HCT116 (cell line): ENCODE data around the gene OSBP2. TPM values are rescaled to one million over a fixed set of nuclear protein-coding genes. Genes with fewer than 3 reads are reported as not detected.

ENCODE experiments used
- ATAC-seq: fragments of 200-7000 bp; cut with Tn5 transposase; 2 replicates; pipeline ENCODE4 v1.9.1; 2020; ENCODE audit warnings: mild to moderate bottlenecking, moderate library complexity
- BruUV-seq: library from RNA; stranded (reverse); fragments of 400-500 nt; replicated peaks from 2 replicates; lab custom pipeline; 2021; lab: Mats Ljungman, UMichigan
- CTCF ChIA-PET: fragments of 300-600 bp; sonication (Branson Sonifier 250); formaldehyde crosslinking; loops from one replicate; lab custom pipeline; 2021; ENCODE audit warnings: antibody characterized with exemption; lab: Charles Lee
- POLR2A ChIA-PET: fragments of 300-600, 350-600 bp; sonication (Branson Sonifier 250); formaldehyde crosslinking; loops from one replicate; lab custom pipeline; 2021; ENCODE audit warnings: antibody characterized with exemption; lab: Charles Lee
- RAD21 ChIA-PET, 2 experiments: fragments of 300-600 bp; sonication (Branson Sonifier 250); formaldehyde crosslinking; loops; one replicate each; lab custom pipeline; 2023; ENCODE audit warnings: low total read pairs in 2 of 2; ENCODE audit not compliant: uncharacterized antibody in 2 of 2, unreplicated experiment in 2 of 2, low non-redundant PET in 1 of 2; lab: Charles Lee
- DNase-seq: peaks from one replicate; pipeline ENCODE4 v3.0.0-alpha.2; 2010; ENCODE audit warnings: low read depth, low spot score
- H2AFZ ChIP-seq: fragments of 200-600 bp; shearing (Covaris generic), sonication (generic); 2 replicates; pipeline ENCODE4 v1.6.1; 2017; ENCODE audit warnings: low read depth, mixed run types, mixed read lengths, antibody characterized with exemption, low read length; ENCODE audit not compliant: poor library complexity, severe bottlenecking
- H3K27ac ChIP-seq: 2 replicates; pipeline ENCODE4 v1.5.1; 2012; ENCODE audit warnings: low read depth, low read length
- H3K27me3 ChIP-seq: fragments of 200-600 bp; sonication (generic); 2 replicates; pipeline ENCODE4 v1.6.1; 2016; ENCODE audit warnings: mixed run types, low read length, mixed read lengths; ENCODE audit not compliant: insufficient read depth
- H3K36me3 ChIP-seq, 2 experiments: fragments of 200-500 bp in 1 of 2; fragments of 200-600 bp in 1 of 2; sonication (Bioruptor generic) in 1 of 2; sonication (generic) in 1 of 2; 2 replicates each; pipeline versions ENCODE4 v1.5.1 to v1.6.1; 2014 to 2016; ENCODE audit warnings: low read length in 2 of 2, inconsistent platforms in 1 of 2, mixed read lengths in 1 of 2, mixed run types in 1 of 2; ENCODE audit not compliant: insufficient read depth in 2 of 2, control insufficient read depth in 1 of 2
- H3K4me1 ChIP-seq, 2 experiments: fragments of 200-600 bp in 1 of 2; sonication (generic) in 1 of 2; 2 replicates each; pipeline versions ENCODE4 v1.5.1 to v1.6.1; 2012 to 2017; ENCODE audit warnings: low read length in 2 of 2, inconsistent platforms in 1 of 2, mild to moderate bottlenecking in 1 of 2, mixed read lengths in 1 of 2, mixed run types in 1 of 2, moderate library complexity in 1 of 2; ENCODE audit not compliant: insufficient read depth in 2 of 2, control insufficient read depth in 1 of 2
- H3K4me2 ChIP-seq: fragments of 200-600 bp; sonication (generic); 2 replicates; pipeline ENCODE4 v1.6.1; 2017; ENCODE audit warnings: mixed run types, low read length, mixed read lengths
- H3K4me3 ChIP-seq, 2 experiments: fragments of 200-600 bp in 1 of 2; sonication (generic) in 1 of 2; replicated peaks in 1 of 2; 2 replicates each; pipeline ENCODE4 v1.5.1; 2011 to 2016; ENCODE audit warnings: low read length in 2 of 2, control low read depth in 1 of 2, low read depth in 1 of 2, mild to moderate bottlenecking in 1 of 2, mixed read lengths in 1 of 2, mixed run types in 1 of 2
- H3K79me2 ChIP-seq: fragments of 200-600 bp; sonication (generic); 2 replicates; pipeline ENCODE4 v1.6.1; 2017; ENCODE audit warnings: mild to moderate bottlenecking, mixed run types, low read length, moderate library complexity, mixed read lengths; ENCODE audit not compliant: insufficient read depth
- H3K9ac ChIP-seq: fragments of 200-600 bp; sonication (generic); 2 replicates; pipeline ENCODE4 v1.6.1; 2016; ENCODE audit warnings: low read length, mixed read lengths
- H3K9me2 ChIP-seq: fragments of 200-600 bp; sonication (generic), shearing (Covaris generic); 2 replicates; pipeline ENCODE4 v1.6.1; 2017; ENCODE audit warnings: mixed run types, mild to moderate bottlenecking, moderate library complexity; ENCODE audit not compliant: insufficient read depth
- H3K9me3 ChIP-seq, 2 experiments: fragments of 200-500 bp in 1 of 2; fragments of 200-600 bp in 1 of 2; sonication (Bioruptor generic) in 1 of 2; sonication (generic) in 1 of 2; 2 replicates each; pipeline ENCODE4 v1.6.1; 2014 to 2017; ENCODE audit warnings: low read length in 2 of 2, mixed read lengths in 2 of 2, inconsistent platforms in 1 of 2, low read depth in 1 of 2, mild to moderate bottlenecking in 1 of 2, mixed run types in 1 of 2, moderate library complexity in 1 of 2; ENCODE audit not compliant: control insufficient read depth in 1 of 2, insufficient read depth in 1 of 2
- H4K20me1 ChIP-seq: fragments of 200-600 bp; sonication (generic), shearing (Covaris generic); 2 replicates; pipeline ENCODE4 v1.6.1; 2017; ENCODE audit warnings: mixed run types, mild to moderate bottlenecking, moderate library complexity; ENCODE audit not compliant: insufficient read depth
- CBX3 ChIP-seq: IDR thresholded peaks from 2 replicates; pipeline ENCODE4 v1.6.1; 2012; ENCODE audit warnings: low read depth
- CEBPB ChIP-seq: IDR thresholded peaks from 2 replicates; pipeline ENCODE4 v1.6.1; 2012; ENCODE audit warnings: low read depth
- EGR1 ChIP-seq: IDR thresholded peaks from 2 replicates; pipeline ENCODE4 v1.6.1; 2012; ENCODE audit warnings: low read depth
- ELF1 ChIP-seq: IDR thresholded peaks from 2 replicates; pipeline ENCODE4 v1.6.1; 2012; ENCODE audit warnings: low read depth, borderline replicate concordance
- EZH2 ChIP-seq: fragments of 200-600 bp; sonication (generic); IDR thresholded peaks from 2 replicates; pipeline ENCODE4 v1.6.1; 2017; ENCODE audit warnings: antibody characterized with exemption, mixed run types
- EZH2phosphoT487 ChIP-seq: fragments of 200-600 bp; IDR thresholded peaks from 2 replicates; pipeline ENCODE4 v1.6.1; 2018; ENCODE audit warnings: antibody characterized with exemption, borderline replicate concordance
- FOSL1 ChIP-seq: IDR thresholded peaks from 2 replicates; pipeline ENCODE4 v1.6.1; 2012; ENCODE audit warnings: low read depth
- JUND ChIP-seq: IDR thresholded peaks from 2 replicates; pipeline ENCODE4 v1.6.1; 2012
- POLR2A ChIP-seq: IDR thresholded peaks from 2 replicates; pipeline ENCODE4 v1.7.0; 2011; ENCODE audit warnings: borderline replicate concordance; ENCODE audit not compliant: insufficient read depth, insufficient read length; ENCODE audit errors: extremely low read depth
- POLR2AphosphoS5 ChIP-seq: IDR thresholded peaks from 2 replicates; pipeline ENCODE4 v1.6.1; 2011; ENCODE audit warnings: mild to moderate bottlenecking, low read depth, low read length, moderate library complexity
- RAD21 ChIP-seq: IDR thresholded peaks from 2 replicates; pipeline ENCODE4 v1.6.1; 2012; ENCODE audit warnings: low read depth, mild to moderate bottlenecking
- SIN3A ChIP-seq: IDR thresholded peaks from 2 replicates; pipeline ENCODE4 v1.6.1; 2012; ENCODE audit warnings: low read depth
- SP1 ChIP-seq: IDR thresholded peaks from 2 replicates; pipeline ENCODE4 v1.6.1; 2012; ENCODE audit warnings: low read depth
- SRF ChIP-seq: IDR thresholded peaks from 2 replicates; pipeline ENCODE4 v1.6.1; 2012; ENCODE audit warnings: low read depth
- YY1 ChIP-seq: IDR thresholded peaks from 2 replicates; pipeline ENCODE4 v1.6.1; 2011; ENCODE audit warnings: low read length, low read depth, moderate library complexity, mild to moderate bottlenecking; ENCODE audit not compliant: insufficient replicate concordance; ENCODE audit errors: extremely low read depth
- ZFX ChIP-seq: fragments of 450-650 bp; IDR thresholded peaks from 2 replicates; pipeline ENCODE4 v1.6.1; 2017
- ZNF274 ChIP-seq: fragments of 200-500 bp; sonication (Bioruptor generic); IDR thresholded peaks from 2 replicates; pipeline ENCODE4 v1.6.1; 2014; ENCODE audit warnings: mild to moderate bottlenecking, low read depth, low read length, inconsistent platforms
- intact Hi-C: fragments of 100-400 bp; cut with micrococcal nuclease; formaldehyde crosslinking; loops from 2 replicates; pipeline ENCODE4 v1.10.0; 2022
- total RNA-seq: library from RNA; stranded (reverse); gene quantifications from one replicate; pipeline ENCODE4 v1.2.1, GENCODE V29; 2021; ENCODE audit not compliant: unreplicated experiment
- TF ChIP-seq, protein P1 (sequence below), 3 experiments: fragments of 200-600 bp in 1 of 3; sonication (generic) in 1 of 3; IDR thresholded peaks in 2 of 3; conservative IDR thresholded peaks in 1 of 3; 2 replicates each; pipeline ENCODE4 v1.5.1; 2012 to 2017; ENCODE audit warnings: low read depth in 2 of 3, low read length in 2 of 3, antibody characterized with exemption in 1 of 3, borderline replicate concordance in 1 of 3, control low read depth in 1 of 3, mild to moderate bottlenecking in 1 of 3, mixed read lengths in 1 of 3, mixed run types in 1 of 3, moderate library complexity in 1 of 3; ENCODE audit not compliant: insufficient read depth in 1 of 3
- TF ChIP-seq, protein P2 (sequence below): IDR thresholded peaks from 2 replicates; pipeline ENCODE4 v1.6.1; 2012
- TF ChIP-seq, protein P3 (sequence below): IDR thresholded peaks from 2 replicates; pipeline ENCODE4 v1.6.1; 2012
- TF ChIP-seq, protein P4 (sequence below): IDR thresholded peaks from 2 replicates; pipeline ENCODE4 v1.6.1; 2011; ENCODE audit warnings: mild to moderate bottlenecking, low read length, moderate library complexity; ENCODE audit not compliant: insufficient replicate concordance; ENCODE audit errors: extremely low read depth
- TF ChIP-seq, protein P5 (sequence below): IDR thresholded peaks from 2 replicates; pipeline ENCODE4 v1.6.1; 2012; ENCODE audit warnings: low read depth

The OSBP2 gene
- total RNA-seq, 1 experiment from 2014 or later = 12.9 TPM

DNA sequence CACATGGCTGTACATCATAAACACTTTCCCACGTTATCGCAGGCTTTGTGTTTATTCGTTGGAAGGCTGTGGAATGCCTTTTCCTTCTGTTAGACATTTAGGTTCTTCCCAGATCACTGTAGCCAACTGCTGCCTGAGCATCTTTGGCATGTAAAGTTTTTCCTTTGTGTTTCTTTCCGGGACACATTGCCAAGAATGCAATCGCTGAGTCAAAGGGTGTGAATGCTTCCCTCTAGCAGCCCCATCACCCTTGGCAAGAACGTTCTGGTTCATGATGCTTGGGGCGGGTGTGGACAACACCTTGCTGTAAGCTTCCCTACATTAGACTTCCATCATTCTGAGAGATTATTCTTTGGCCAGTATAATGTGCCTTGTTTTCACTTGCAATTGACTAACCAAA lies 136.2 kb downstream of the OSBP2 start:
- Histone ChIP-seq H3K27ac (peak overlapping the region; percentile 57; the same call in 1 of the 2 replicates), H3K36me3 (no peaks in the 10 kb centered on the region), H3K9me2 (no peaks in the 10 kb centered on the region), H3K79me2 (0 out of 2 replicates have a peak, but pooled peaks cover 3% of the 10 kb centered on the region), H3K27me3 (no peaks in the 10 kb centered on the region), H3K9ac (peak overlapping the region; percentile 42), H4K20me1 (no peaks in the 10 kb centered on the region), H3K4me1 (peaks cover 38 to 76% of the 10 kb centered on the region in 2 experiments), H3K9me3 (no peaks in the 10 kb centered on the region), H3K4me3 (peak overlapping the region in 1 of 2 experiments; percentile 43; a peak in 2 of 4 replicates), H2AFZ (no peak overlapping the region), H3K4me2 (peak overlapping the region; percentile 74)
- CTCF ChIA-PET = no interaction called here
- RAD21 ChIA-PET = no interaction called here
- peak; percentile 51 for ATAC-seq
- intact Hi-C loops = no loop called here
- peak; percentile 81 for DNase-seq
- no TSS peak for BruUV-seq
- POLR2A ChIA-PET = no interaction called here
- no peak for TF ChIP-seq EGR1
- peak; percentile 56; the same call in 1 of the 2 replicates for TF ChIP-seq JUND
- TF ChIP-seq POLR2AphosphoS5 = peak; percentile 36; the same call in 1 of the 2 replicates
- no peak for TF ChIP-seq ELF1
- no peak for TF ChIP-seq SRF
- TF ChIP-seq, protein P1, sequence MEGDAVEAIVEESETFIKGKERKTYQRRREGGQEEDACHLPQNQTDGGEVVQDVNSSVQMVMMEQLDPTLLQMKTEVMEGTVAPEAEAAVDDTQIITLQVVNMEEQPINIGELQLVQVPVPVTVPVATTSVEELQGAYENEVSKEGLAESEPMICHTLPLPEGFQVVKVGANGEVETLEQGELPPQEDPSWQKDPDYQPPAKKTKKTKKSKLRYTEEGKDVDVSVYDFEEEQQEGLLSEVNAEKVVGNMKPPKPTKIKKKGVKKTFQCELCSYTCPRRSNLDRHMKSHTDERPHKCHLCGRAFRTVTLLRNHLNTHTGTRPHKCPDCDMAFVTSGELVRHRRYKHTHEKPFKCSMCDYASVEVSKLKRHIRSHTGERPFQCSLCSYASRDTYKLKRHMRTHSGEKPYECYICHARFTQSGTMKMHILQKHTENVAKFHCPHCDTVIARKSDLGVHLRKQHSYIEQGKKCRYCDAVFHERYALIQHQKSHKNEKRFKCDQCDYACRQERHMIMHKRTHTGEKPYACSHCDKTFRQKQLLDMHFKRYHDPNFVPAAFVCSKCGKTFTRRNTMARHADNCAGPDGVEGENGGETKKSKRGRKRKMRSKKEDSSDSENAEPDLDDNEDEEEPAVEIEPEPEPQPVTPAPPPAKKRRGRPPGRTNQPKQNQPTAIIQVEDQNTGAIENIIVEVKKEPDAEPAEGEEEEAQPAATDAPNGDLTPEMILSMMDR (IDR thresholded peaks at IDR 0.05 in 2 of 3, conservative IDR thresholded peaks at IDR 0.05 in 1 of 3; ENCODE audit: borderline replicate concordance in 1 of 3, insufficient read depth in 1 of 3, low read depth in 2 of 3, low read length in 2 of 3) = no peak
- no peak for TF ChIP-seq EZH2phosphoT487
- peak; percentile 37; the same call in 1 of the 2 replicates for TF ChIP-seq SIN3A
- TF ChIP-seq SP1 = peak; percentile 77
- no peak for TF ChIP-seq RAD21
- TF ChIP-seq FOSL1 = peak; percentile 65; the same call in 1 of the 2 replicates
- TF ChIP-seq, protein P2, sequence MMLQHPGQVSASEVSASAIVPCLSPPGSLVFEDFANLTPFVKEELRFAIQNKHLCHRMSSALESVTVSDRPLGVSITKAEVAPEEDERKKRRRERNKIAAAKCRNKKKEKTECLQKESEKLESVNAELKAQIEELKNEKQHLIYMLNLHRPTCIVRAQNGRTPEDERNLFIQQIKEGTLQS = no peak
- no peak for TF ChIP-seq ZNF274
- peak; percentile 54 for TF ChIP-seq YY1
- TF ChIP-seq, protein P3, sequence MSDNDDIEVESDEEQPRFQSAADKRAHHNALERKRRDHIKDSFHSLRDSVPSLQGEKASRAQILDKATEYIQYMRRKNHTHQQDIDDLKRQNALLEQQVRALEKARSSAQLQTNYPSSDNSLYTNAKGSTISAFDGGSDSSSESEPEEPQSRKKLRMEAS = peak; percentile 75
- TF ChIP-seq POLR2A = no peak
- TF ChIP-seq, protein P4, sequence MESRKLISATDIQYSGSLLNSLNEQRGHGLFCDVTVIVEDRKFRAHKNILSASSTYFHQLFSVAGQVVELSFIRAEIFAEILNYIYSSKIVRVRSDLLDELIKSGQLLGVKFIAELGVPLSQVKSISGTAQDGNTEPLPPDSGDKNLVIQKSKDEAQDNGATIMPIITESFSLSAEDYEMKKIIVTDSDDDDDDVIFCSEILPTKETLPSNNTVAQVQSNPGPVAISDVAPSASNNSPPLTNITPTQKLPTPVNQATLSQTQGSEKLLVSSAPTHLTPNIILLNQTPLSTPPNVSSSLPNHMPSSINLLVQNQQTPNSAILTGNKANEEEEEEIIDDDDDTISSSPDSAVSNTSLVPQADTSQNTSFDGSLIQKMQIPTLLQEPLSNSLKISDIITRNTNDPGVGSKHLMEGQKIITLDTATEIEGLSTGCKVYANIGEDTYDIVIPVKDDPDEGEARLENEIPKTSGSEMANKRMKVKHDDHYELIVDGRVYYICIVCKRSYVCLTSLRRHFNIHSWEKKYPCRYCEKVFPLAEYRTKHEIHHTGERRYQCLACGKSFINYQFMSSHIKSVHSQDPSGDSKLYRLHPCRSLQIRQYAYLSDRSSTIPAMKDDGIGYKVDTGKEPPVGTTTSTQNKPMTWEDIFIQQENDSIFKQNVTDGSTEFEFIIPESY = no peak
- TF ChIP-seq, protein P5, sequence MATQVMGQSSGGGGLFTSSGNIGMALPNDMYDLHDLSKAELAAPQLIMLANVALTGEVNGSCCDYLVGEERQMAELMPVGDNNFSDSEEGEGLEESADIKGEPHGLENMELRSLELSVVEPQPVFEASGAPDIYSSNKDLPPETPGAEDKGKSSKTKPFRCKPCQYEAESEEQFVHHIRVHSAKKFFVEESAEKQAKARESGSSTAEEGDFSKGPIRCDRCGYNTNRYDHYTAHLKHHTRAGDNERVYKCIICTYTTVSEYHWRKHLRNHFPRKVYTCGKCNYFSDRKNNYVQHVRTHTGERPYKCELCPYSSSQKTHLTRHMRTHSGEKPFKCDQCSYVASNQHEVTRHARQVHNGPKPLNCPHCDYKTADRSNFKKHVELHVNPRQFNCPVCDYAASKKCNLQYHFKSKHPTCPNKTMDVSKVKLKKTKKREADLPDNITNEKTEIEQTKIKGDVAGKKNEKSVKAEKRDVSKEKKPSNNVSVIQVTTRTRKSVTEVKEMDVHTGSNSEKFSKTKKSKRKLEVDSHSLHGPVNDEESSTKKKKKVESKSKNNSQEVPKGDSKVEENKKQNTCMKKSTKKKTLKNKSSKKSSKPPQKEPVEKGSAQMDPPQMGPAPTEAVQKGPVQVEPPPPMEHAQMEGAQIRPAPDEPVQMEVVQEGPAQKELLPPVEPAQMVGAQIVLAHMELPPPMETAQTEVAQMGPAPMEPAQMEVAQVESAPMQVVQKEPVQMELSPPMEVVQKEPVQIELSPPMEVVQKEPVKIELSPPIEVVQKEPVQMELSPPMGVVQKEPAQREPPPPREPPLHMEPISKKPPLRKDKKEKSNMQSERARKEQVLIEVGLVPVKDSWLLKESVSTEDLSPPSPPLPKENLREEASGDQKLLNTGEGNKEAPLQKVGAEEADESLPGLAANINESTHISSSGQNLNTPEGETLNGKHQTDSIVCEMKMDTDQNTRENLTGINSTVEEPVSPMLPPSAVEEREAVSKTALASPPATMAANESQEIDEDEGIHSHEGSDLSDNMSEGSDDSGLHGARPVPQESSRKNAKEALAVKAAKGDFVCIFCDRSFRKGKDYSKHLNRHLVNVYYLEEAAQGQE = no peak
- TF ChIP-seq EZH2 = no peak
- TF ChIP-seq ZFX = no peak
- TF ChIP-seq CEBPB = 0 out of 2 replicates have a peak, but pooled peaks have one; percentile 21
- peak; percentile 54; the same call in 1 of the 2 replicates for TF ChIP-seq CBX3
